ENCODE measurements around the gene MAP7. TPM values are rescaled to one million over a fixed set of nuclear protein-coding genes. Genes with fewer than 3 reads are reported as not detected.

Gene MAP7
- total and polyA plus RNA-seq, 9 of the 15 experiments (the other 6 are each of a cell fraction or from before 2014, with no cell fraction given), result 0.76 to 7.7 (median 3.9) TPM

DNA sequence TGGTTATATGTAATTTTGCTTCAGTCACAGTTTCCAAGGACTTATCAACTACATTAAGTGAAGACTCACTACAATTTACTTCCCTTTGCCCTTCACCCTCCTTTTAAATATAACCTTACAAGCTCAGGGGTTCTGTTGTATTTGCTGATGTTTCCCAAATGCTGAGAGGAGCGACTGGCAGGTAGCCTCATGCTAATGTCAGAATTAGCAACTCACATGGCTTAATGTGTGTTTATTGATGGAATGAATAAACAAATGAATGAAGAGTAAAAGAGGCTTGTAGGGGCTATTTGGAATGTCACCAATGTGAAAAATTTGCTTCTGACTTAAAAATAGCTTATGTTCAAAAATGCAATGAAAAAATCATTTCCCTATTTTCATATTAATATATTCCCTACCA, 41.4 kb upstream of the MAP7 start:
- H3K9me3 ChIP-seq (replicated peaks; ENCODE audit: control insufficient read depth, insufficient read depth, low read depth, low read length), result no peaks in the 10 kb centered on the region
- ChIA-PET POLR2A (no interaction called here), CTCF (ENCODE audit: low intra/inter-chr PET ratio) (no interaction called here)
- no peaks in the 10 kb centered on the region for H3K9me1 ChIP-seq (ENCODE audit: control insufficient read depth, insufficient read depth, low read length)
- H3K4me3 ChIP-seq, result no peak overlapping the region
- no peak overlapping the region for H3K4me2 ChIP-seq (ENCODE audit: insufficient read depth, low read length)
- ATAC-seq (no peak), FAIRE-seq (no peak), DNase-seq (ENCODE audit: extremely low read depth in 1 of 4, low spot score in 3 of 4) (no peak)
- H4K20me1 ChIP-seq (replicated peaks; ENCODE audit: control insufficient read depth, insufficient read depth, low read length), result no peaks in the 10 kb centered on the region
- H3K36me3 ChIP-seq (ENCODE audit: control insufficient read depth, insufficient read depth, low read length), result peaks cover 40% of the 10 kb centered on the region; the same call in 2 of the 3 replicates
- H3K27me3 ChIP-seq (ENCODE audit: control insufficient read depth in 2 of 2, insufficient read depth in 2 of 2, low read length in 2 of 2), result no peaks in the 10 kb centered on the region
- BruUV-seq (replicated peaks), result no TSS peak
- no peaks in the 10 kb centered on the region for H3K79me2 ChIP-seq (ENCODE audit: control insufficient read depth, insufficient read depth, low read length)
- no peak overlapping the region for H3K9ac ChIP-seq (ENCODE audit: insufficient read depth in 1 of 2, low read depth in 2 of 2, low read length in 2 of 2)
- no peaks in the 10 kb centered on the region; a peak in 1 of 5 replicates for H3K4me1 ChIP-seq (replicated peaks in 1 of 2; ENCODE audit: control insufficient read depth in 2 of 2, insufficient read depth in 2 of 2, low read length in 2 of 2)
- H2AFZ ChIP-seq (ENCODE audit: low read depth, low read length), result no peak overlapping the region
- 58% methylated on average over 1 of the region's 1 CpG for WGBS (ENCODE audit: insufficient coverage, low coverage, missing lambda C conversion rate)
- in situ Hi-C loops (cut with MboI), result no loop called here
- intact Hi-C loops (cut with micrococcal nuclease), result no loop called here
- no peak overlapping the region for H3K27ac ChIP-seq (ENCODE audit: extremely low read depth, low read depth, low read length)
- TF ChIP-seq TAF9B (IDR thresholded peaks at IDR 0.05; ENCODE audit: partially characterized antibody) (no peak), SIN3B (IDR thresholded peaks at IDR 0.05; ENCODE audit: low read depth) (no peak), HMGN3 (IDR thresholded peaks at IDR 0.05; ENCODE audit: borderline replicate concordance, extremely low read depth, insufficient read length, low read depth, low read length) (no peak), ZKSCAN8 (CRISPR knock-in tag; IDR thresholded peaks at IDR 0.05) (no peak), RNF2 (IDR thresholded peaks at IDR 0.05) (no peak), ZNF165 (CRISPR knock-in tag; IDR thresholded peaks at IDR 0.05; ENCODE audit: borderline replicate concordance) (no peak), CSDE1 (IDR thresholded peaks at IDR 0.05) (no peak), MTA1 (IDR thresholded peaks at IDR 0.05; ENCODE audit: borderline replicate concordance) (no peak), ZNF584 (CRISPR knock-in tag; IDR thresholded peaks at IDR 0.05; ENCODE audit: low read depth) (no peak), KDM1A (IDR thresholded peaks at IDR 0.05) (no peak), ZSCAN32 (CRISPR knock-in tag; IDR thresholded peaks at IDR 0.05) (no peak), BRD9 (IDR thresholded peaks at IDR 0.05; ENCODE audit: low read depth, partially characterized antibody) (no peak), RHOXF2B (CRISPR knock-in tag; conservative IDR thresholded peaks at IDR 0.05) (no peak), ZNF75A (CRISPR knock-in tag; IDR thresholded peaks at IDR 0.05) (no peak)
- TF ChIP-seq, protein P1, sequence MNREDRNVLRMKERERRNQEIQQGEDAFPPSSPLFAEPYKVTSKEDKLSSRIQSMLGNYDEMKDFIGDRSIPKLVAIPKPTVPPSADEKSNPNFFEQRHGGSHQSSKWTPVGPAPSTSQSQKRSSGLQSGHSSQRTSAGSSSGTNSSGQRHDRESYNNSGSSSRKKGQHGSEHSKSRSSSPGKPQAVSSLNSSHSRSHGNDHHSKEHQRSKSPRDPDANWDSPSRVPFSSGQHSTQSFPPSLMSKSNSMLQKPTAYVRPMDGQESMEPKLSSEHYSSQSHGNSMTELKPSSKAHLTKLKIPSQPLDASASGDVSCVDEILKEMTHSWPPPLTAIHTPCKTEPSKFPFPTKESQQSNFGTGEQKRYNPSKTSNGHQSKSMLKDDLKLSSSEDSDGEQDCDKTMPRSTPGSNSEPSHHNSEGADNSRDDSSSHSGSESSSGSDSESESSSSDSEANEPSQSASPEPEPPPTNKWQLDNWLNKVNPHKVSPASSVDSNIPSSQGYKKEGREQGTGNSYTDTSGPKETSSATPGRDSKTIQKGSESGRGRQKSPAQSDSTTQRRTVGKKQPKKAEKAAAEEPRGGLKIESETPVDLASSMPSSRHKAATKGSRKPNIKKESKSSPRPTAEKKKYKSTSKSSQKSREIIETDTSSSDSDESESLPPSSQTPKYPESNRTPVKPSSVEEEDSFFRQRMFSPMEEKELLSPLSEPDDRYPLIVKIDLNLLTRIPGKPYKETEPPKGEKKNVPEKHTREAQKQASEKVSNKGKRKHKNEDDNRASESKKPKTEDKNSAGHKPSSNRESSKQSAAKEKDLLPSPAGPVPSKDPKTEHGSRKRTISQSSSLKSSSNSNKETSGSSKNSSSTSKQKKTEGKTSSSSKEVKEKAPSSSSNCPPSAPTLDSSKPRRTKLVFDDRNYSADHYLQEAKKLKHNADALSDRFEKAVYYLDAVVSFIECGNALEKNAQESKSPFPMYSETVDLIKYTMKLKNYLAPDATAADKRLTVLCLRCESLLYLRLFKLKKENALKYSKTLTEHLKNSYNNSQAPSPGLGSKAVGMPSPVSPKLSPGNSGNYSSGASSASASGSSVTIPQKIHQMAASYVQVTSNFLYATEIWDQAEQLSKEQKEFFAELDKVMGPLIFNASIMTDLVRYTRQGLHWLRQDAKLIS (CRISPR knock-in tag; IDR thresholded peaks at IDR 0.05), result no peak
- TF ChIP-seq, protein P2, sequence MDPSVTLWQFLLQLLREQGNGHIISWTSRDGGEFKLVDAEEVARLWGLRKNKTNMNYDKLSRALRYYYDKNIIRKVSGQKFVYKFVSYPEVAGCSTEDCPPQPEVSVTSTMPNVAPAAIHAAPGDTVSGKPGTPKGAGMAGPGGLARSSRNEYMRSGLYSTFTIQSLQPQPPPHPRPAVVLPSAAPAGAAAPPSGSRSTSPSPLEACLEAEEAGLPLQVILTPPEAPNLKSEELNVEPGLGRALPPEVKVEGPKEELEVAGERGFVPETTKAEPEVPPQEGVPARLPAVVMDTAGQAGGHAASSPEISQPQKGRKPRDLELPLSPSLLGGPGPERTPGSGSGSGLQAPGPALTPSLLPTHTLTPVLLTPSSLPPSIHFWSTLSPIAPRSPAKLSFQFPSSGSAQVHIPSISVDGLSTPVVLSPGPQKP (CRISPR knock-in tag; IDR thresholded peaks at IDR 0.05), result no peak
- TF ChIP-seq, protein P3, sequence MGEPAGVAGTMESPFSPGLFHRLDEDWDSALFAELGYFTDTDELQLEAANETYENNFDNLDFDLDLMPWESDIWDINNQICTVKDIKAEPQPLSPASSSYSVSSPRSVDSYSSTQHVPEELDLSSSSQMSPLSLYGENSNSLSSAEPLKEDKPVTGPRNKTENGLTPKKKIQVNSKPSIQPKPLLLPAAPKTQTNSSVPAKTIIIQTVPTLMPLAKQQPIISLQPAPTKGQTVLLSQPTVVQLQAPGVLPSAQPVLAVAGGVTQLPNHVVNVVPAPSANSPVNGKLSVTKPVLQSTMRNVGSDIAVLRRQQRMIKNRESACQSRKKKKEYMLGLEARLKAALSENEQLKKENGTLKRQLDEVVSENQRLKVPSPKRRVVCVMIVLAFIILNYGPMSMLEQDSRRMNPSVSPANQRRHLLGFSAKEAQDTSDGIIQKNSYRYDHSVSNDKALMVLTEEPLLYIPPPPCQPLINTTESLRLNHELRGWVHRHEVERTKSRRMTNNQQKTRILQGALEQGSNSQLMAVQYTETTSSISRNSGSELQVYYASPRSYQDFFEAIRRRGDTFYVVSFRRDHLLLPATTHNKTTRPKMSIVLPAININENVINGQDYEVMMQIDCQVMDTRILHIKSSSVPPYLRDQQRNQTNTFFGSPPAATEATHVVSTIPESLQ (CRISPR knock-in tag; IDR thresholded peaks at IDR 0.05), result no peak
- TF ChIP-seq, protein P4, sequence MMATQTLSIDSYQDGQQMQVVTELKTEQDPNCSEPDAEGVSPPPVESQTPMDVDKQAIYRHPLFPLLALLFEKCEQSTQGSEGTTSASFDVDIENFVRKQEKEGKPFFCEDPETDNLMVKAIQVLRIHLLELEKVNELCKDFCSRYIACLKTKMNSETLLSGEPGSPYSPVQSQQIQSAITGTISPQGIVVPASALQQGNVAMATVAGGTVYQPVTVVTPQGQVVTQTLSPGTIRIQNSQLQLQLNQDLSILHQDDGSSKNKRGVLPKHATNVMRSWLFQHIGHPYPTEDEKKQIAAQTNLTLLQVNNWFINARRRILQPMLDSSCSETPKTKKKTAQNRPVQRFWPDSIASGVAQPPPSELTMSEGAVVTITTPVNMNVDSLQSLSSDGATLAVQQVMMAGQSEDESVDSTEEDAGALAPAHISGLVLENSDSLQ (IDR thresholded peaks at IDR 0.05), result no peak
